Measurements from ENCODE around the gene FAM25G.
"Not testable (repeated sequence)": the region's sequence is repeated elsewhere in the genome, so short reads cannot be mapped to it uniquely, and the experiment has no call there.

FAM25G gene

DNA sequence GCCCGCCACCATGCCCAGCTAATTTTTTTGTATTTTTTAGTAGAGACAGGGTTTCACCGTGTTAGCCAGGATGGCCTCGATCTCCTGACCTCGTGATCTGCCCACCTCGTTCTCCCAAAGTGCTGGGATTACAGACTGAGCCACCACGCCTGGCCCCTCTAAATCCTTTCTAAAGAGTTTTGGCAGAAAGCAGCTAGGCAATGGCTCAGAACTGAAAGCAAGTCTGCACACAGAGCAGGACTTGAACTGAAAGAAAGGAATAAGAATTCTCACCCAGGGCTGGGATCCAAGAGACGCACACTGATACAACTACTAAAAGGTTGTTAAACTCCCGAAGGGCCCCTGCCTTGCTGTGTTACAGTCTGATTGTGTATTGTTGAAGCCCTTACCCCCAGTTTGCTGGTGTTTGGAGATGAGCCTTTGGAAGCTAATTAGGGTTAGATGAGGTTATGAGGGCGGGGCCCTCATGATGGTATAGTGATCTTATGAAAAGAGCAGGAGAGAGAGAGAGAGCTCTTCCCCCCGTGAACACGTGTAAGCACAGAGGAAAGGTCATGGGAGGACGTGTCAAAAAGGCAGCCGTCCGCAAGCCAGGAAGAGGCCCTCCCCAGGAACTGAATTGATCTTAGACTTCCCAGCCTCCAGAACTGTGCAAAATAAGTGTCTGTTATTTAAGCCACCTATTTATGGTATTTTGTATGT, 26.1 kb downstream of the FAM25G start:
- not testable (repeated sequence) for DNase-seq (ENCODE audit: low read depth in 2 of 2)

GRCh38 chr10:47462577-47463358, 28.7 kb downstream of the FAM25G start:
- not testable (repeated sequence) for DNase-seq (ENCODE audit: low read depth in 2 of 2)

DNA sequence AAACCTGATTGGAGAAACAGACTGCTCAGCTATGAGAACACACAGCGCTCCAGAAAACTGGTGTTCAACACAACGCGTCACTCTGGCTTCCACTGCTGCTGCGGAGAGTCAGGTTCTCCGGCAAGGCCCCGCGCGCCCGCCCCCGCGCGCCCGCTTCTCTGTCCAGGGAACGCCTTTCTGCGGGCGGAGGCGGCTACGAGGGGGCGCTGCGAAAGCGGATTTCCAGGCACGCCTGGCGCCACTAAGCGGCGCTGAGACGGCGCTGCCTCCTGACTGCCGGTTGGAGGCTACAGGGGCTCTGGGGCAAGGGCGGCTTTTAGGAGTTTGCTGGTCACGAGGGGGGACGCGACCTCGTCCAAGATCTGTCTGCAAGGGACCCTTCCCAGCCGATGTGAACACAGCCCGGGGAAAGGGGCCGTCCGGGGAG, 30.2 kb downstream of the FAM25G start:
- DNase-seq (ENCODE audit: low read depth in 2 of 2) = not testable (repeated sequence)

DNA sequence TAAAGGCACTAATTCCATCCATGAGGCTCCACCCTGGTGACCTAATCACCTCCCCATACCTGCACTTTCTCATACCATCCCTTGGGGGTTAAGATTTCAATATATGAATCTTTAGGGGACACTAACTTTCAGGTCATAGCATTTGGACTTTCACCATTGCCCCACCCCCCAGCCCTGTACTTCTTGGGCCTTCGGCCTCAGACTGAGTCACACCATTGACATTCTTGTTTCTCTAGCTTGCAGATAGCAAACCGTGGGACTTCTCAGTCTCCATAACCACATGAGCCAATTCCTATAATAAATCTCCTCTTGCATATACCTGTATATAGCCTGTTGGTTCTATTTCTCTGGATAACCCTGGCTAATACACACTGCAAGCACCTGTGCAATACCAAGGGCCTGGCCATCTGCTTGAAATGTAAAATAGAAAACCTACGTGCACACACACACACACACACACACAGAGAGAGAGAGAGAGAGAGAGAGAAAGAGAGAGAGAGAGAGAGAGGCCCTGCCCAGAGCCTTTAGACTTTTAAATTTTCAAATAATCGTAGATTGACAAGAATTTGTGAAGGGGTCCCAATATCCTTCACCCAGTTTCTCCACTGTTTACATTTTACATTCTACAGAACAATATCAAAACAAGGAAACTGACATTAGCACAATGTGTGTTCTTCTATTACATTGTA, 32.9 kb downstream of the FAM25G start:
- no peak for DNase-seq (ENCODE audit: low read depth in 2 of 2)

- DNase-seq (ENCODE audit: low read depth in 2 of 2) = no peak
These were observed 33.7 kb downstream of the FAM25G start for GRCh38 chr10:47457826-47458225.

- no peak for DNase-seq (ENCODE audit: low read depth in 2 of 2)
These were observed 34.0 kb downstream of the FAM25G start for GRCh38 chr10:47457528-47457820.

- DNase-seq (ENCODE audit: low read depth in 2 of 2) = no peak
These were observed 34.5 kb downstream of the FAM25G start for GRCh38 chr10:47456794-47457527.

DNA sequence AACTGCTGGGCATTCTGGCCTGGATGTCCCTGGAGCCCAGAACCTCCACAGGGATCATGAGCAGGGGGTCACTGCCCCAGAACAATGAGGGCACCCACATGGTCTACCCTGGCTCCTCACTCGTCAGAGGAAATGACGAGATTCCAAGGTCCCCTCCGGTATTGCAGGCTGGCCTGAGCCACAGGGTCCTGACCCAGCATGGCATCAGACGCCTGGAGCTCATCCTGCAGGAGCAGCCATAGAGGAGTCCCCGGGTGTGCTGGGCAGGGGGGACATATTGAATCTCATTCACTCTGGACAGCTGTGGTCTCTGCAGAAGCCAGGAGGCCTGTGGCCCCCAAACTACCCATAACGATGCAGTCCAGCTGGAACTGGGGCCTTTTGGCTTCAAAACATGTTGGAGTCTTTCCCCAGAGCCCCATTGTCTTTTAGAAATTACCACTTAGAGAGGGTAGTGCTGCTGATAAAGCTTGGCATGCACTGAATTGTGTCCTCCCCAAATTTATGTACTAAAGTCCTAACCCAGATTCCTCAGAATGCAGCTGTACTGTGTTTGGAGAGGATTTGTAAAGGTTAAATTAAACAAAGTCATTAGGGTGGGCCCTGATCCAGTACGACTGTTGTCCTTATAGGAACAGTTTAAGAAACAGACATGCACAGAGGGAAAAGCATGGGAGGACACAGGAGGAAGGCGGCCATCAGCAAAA, 35.3 kb downstream of the FAM25G start:
- no peak for DNase-seq (ENCODE audit: low read depth in 2 of 2)

DNA sequence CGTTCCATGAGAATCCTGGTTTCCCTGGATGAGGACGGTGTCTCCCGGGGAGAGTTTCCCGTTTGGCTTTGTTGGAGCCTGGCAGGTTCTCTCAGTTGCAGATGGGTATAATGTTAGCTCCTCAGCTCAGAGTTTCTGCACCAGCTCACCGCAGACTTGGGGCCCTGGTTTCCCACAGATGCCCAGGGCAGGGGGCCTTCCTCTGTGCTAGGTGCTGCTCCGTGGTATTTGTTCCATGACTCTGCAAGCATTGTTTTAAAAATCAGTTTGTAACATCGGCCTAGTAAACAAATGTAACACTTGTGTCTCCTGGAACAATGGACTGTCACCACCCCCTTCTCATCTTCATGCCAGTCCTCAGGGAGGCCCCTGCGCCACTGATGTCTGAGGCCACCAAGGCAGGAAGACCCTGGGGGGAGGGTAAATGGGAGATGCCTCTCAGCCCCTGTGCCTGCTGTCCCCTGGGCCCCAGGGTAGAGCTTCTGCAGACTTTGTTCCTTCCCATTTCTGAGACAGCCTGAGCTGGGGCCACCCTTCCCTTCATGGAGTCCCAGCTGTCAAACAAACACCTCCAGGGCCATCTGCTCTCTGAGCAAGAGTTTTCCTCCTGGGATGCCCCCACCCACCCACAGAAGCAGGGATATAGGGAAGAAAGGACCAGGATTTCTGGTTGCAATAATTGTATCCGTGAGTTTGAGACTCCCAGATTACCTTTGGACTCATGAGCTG, 36.0 kb downstream of the FAM25G start:
- DNase-seq (ENCODE audit: low read depth in 2 of 2) = not testable (repeated sequence)

GRCh38 chr10:47454780-47455058, 36.8 kb downstream of the FAM25G start:
- DNase-seq (ENCODE audit: low read depth in 2 of 2) = no peak

DNA sequence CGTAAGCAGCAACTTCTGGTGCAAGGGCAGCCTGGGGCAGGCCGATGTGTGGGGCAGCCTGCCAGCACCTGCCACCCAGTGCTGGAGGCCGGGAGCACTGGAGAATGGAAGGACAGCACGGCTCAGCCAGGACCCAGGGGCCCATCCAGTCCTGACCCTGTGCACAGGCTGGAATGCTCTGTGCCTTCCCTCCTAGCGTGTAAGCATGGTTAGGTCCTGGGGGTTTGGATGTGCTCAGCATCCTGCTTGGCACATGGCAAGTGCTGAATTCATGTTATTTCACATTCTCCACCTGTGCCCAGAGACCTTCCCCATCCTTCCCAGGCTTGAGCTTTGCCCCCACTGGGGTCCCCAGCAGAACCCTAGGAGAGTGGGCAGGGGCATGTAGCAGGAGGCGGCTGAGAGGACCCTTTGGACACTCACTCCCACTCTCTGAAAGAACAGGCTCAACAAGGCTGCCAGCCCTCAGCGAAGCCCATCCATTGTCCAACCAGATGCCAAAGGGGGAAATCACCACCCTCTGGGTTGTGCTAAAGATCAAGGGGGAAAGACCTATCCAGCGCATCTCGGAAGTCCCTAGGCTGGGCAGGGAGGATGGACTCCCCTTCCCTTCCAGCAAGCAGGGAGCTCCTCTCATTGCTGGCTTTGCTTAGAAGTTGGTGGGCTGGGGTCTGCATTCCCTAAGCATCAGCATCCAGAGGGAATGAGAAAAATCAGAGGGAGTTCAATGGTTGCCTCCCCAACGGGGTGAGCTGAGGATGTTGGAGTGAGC, 37.3 kb downstream of the FAM25G start:
- DNase-seq (ENCODE audit: low read depth in 2 of 2) = no peak

DNA sequence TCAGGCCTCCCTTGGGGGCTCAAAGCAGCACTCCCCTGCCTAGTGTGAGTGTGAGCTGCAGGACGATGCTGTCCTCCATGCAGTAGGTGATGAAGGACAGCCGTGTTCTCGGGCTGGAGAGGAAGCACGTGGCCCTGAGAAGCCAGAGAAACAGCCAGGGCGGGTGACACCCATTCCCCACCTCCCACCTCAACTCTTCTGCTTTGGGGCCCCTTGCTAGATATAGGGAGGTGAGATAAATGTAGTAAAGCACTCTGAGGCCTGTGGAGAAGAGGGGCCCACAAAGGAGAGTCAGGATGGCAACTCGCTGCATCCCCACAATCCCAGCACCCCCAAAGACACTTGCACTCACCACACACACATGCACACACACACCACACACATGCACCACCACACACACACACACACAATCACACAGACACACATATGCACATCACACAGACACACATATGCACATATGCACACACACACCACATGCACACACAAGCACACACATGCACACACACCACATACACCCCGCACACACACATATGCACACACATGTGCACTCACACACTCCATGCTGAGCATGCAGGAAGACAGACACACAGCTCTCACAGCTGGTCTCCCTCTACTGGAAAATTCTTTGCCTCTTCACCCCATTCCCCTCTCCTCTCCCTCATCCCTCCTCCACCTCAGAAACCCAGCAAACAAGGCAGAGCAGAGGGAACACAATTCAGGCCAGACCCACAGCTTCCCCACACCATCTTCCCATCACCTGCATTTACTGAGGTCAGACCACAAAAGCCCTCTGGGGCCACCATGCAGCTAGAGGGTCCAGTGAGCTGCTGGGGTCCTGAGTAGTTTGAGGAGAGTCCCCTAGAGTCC, 38.1 kb downstream of the FAM25G start:
- no peak for DNase-seq (ENCODE audit: low read depth in 2 of 2)

- no peak for DNase-seq (ENCODE audit: low read depth in 2 of 2)
These were observed 38.9 kb downstream of the FAM25G start for GRCh38 chr10:47452495-47453140.

- DNase-seq (ENCODE audit: low read depth in 2 of 2) = no peak
These were observed 39.5 kb downstream of the FAM25G start for GRCh38 chr10:47451998-47452494.

GRCh38 chr10:47451273-47451997, 40.1 kb downstream of the FAM25G start:
- no peak for DNase-seq (ENCODE audit: low read depth in 2 of 2)

DNA sequence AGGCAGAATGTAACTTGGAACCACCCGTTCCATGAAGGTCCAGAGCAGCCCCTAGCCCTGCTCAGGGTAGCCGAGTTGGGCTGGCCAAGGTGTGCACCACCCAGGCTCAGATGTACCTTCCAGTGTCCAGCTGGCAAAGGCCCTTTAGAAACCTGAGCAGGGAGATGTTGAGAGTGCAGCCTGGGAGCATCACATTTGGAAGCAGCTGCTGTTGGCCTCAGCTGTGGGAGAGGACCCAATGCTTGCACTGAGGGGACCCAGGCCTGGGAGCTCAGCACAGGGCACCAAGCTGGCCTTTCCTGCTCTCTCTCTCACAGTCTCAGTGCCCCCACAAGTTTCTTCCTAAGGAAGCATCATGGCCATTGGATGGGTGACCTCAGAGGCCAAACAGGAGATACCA, 41.1 kb downstream of the FAM25G start:
- no peak for DNase-seq (ENCODE audit: low read depth in 2 of 2)

DNA sequence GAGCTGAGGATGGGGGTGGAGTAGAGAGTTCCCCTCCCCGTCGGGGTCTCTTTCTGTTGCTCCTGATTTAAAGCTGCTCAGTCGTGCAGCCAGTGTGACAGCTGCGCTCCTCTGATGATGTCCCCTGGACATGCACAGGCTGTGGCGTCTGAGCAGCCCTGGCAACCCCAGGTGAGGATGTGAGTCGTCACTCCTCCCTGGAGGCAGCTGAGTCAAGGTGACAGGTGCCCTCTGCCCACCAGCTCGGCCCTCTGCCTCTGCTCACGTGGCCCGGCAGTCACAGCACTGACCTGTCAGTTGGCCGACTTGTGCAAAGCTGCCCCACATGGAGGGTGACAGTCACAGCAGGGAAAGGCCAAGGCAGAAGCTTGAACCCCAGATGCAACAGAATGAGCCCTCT, 41.5 kb downstream of the FAM25G start:
- DNase-seq (ENCODE audit: low read depth in 2 of 2) = no peak

All from stimulated activated CD8-positive, alpha-beta memory T cell treated with anti-CD3 and anti-CD28 coated beads, Interleukin-2, amount 100 ng/mL, for 48 hours (primary cell).